Measurements from ENCODE around the gene EPC2. TPM values are rescaled to one million over a fixed set of nuclear protein-coding genes. Genes with fewer than 3 reads are reported as not detected.

Gene EPC2
- total and polyA plus RNA-seq, 3 donors from 2014 or later, result 22.5 to 53.1 (median 41.7) TPM

- 89 to 95% methylated on average over 8 of the region's 8 CpGs for whole genome bisulfite sequencing, 2 donors
- intact Hi-C loops (cut with DNase I; ENCODE audit: low total_unique reads), result no loop called here
These were observed 19.7 kb downstream of the EPC2 start for GRCh38 chr2:148664229-148664628.

GRCh38 chr2:148666555-148666954 lies 22.0 kb downstream of the EPC2 start:
- intact Hi-C loops (cut with DNase I; ENCODE audit: low total_unique reads), result no loop called here
- H3K27me3 ChIP-seq, result no peaks in the 10 kb centered on the region
- H3K9me3 ChIP-seq, result no peaks in the 10 kb centered on the region
- no peaks in the 10 kb centered on the region for H3K36me3 ChIP-seq (ENCODE audit: low read depth, missing control alignments)
- no peak overlapping the region for H3K27ac ChIP-seq
- TF ChIP-seq POLR2A (IDR thresholded peaks at IDR 0.05), result no peak
- no peak for TF ChIP-seq CTCF (IDR thresholded peaks at IDR 0.05)
- no peak overlapping the region for H3K4me3 ChIP-seq
- no peaks in the 10 kb centered on the region for H3K4me1 ChIP-seq
- DNase-seq, result no peak

More at GRCh38 chr2:148664229-148664628, 19.7 kb downstream of the EPC2 start:
- DNase-seq, result no peak
- TF ChIP-seq POLR2A (IDR thresholded peaks at IDR 0.05) (no peak), CTCF (IDR thresholded peaks at IDR 0.05) (no peak)
- Histone ChIP-seq H3K4me1 (no peaks in the 10 kb centered on the region), H3K36me3 (ENCODE audit: low read depth, missing control alignments) (no peaks in the 10 kb centered on the region), H3K9me3 (no peaks in the 10 kb centered on the region), H3K27me3 (no peaks in the 10 kb centered on the region), H3K4me3 (no peak overlapping the region), H3K27ac (no peak overlapping the region)

- DNase-seq, result no peak
- H3K27ac ChIP-seq, result no peak overlapping the region
- intact Hi-C loops (cut with DNase I; ENCODE audit: low total_unique reads), result no loop called here
- no peaks in the 10 kb centered on the region for H3K9me3 ChIP-seq
- no peaks in the 10 kb centered on the region for H3K27me3 ChIP-seq
- H3K36me3 ChIP-seq (ENCODE audit: low read depth, missing control alignments), result no peaks in the 10 kb centered on the region
- no peaks in the 10 kb centered on the region for H3K4me1 ChIP-seq
- TF ChIP-seq POLR2A (IDR thresholded peaks at IDR 0.05) (no peak), CTCF (IDR thresholded peaks at IDR 0.05) (no peak)
- H3K4me3 ChIP-seq, result no peak overlapping the region
- 58 to 64% methylated on average over 4 of the region's 4 CpGs for WGBS, 2 donors
These were observed 22.7 kb downstream of the EPC2 start for GRCh38 chr2:148667113-148667836.

- TF ChIP-seq POLR2A (IDR thresholded peaks at IDR 0.05), result no peak
- no peak for DNase-seq
- no peaks in the 10 kb centered on the region for H3K4me1 ChIP-seq
- no peaks in the 10 kb centered on the region for H3K9me3 ChIP-seq
- H3K4me3 ChIP-seq, result no peak overlapping the region
- 67 to 86% methylated on average over 1 of the region's 1 CpG for WGBS, 2 donors
- intact Hi-C loops (cut with DNase I; ENCODE audit: low total_unique reads), result no loop called here
- H3K27ac ChIP-seq, result no peak overlapping the region
- H3K27me3 ChIP-seq, result no peaks in the 10 kb centered on the region
- no peaks in the 10 kb centered on the region for H3K36me3 ChIP-seq (ENCODE audit: low read depth, missing control alignments)
These were observed 26.2 kb downstream of the EPC2 start for GRCh38 chr2:148670773-148671172.

GRCh38 chr2:148674063-148675020 lies 29.8 kb downstream of the EPC2 start:
- TF ChIP-seq CTCF (IDR thresholded peaks at IDR 0.05), result peak in 1 of 3 experiments; percentile 26
- TF ChIP-seq POLR2A (IDR thresholded peaks at IDR 0.05), result no peak
- Histone ChIP-seq H3K36me3 (ENCODE audit: low read depth, missing control alignments) (no peaks in the 10 kb centered on the region), H3K27ac (no peak overlapping the region), H3K27me3 (no peaks in the 10 kb centered on the region), H3K9me3 (no peaks in the 10 kb centered on the region), H3K4me1 (no peaks in the 10 kb centered on the region), H3K4me3 (no peak overlapping the region)
- intact Hi-C loops (cut with DNase I; ENCODE audit: low total_unique reads), result no loop called here
- no peak for DNase-seq
- 79 to 89% methylated on average over 2 of the region's 2 CpGs for WGBS, 2 donors

Measured in testis (tissue), 3 donors.